NB4 (cell line): Measurements from ENCODE around the gene SH3BP4.

ENCODE experiments used
- POLR2A ChIP-seq: IDR thresholded peaks from 2 replicates; pipeline ENCODE4 v1.6.1; 2011; ENCODE audit warnings: mild to moderate bottlenecking; ENCODE audit not compliant: insufficient read length; ENCODE audit errors: extremely low read depth
- TF ChIP-seq, protein P1 (sequence below): IDR thresholded peaks from one replicate; pipeline ENCODE4 v1.5.1; 2012; ENCODE audit warnings: low read depth, low read length

DNA sequence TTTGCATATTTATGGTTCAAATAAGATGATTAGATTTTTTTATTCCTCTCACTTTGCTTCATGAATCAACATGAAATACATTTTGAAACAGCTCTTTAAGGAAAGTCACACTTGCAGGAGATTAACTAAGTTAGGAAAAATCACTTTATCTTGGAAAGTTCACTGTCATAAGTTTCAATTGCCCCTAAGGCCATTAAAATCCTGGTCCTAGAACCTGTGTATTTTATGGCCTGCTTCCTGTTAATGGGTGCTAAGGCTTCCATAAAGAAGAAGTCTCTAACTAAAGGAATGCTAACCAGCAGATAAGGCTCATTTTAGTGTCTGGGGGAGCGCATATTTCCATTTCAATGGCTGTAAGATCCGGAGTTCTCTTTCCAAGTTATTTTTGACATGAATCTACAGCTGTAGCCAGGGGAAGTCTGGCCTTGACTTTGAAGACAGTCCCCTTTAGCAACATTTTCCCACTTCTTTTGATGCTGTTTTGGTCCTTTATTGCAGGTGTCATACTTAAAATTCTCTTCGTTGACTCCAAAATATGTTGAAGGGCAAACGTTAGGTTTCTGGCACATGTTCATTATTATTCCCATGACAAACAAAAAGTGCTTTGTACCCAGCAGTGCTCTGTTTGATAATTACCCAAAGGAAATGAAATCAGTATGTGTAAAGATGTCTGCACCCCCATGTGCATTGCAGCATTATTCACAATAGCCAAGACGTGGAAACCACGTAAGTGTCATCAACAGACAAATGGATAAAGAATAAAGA is 34.4 kb upstream of the SH3BP4 start:
- TF ChIP-seq, protein P1, sequence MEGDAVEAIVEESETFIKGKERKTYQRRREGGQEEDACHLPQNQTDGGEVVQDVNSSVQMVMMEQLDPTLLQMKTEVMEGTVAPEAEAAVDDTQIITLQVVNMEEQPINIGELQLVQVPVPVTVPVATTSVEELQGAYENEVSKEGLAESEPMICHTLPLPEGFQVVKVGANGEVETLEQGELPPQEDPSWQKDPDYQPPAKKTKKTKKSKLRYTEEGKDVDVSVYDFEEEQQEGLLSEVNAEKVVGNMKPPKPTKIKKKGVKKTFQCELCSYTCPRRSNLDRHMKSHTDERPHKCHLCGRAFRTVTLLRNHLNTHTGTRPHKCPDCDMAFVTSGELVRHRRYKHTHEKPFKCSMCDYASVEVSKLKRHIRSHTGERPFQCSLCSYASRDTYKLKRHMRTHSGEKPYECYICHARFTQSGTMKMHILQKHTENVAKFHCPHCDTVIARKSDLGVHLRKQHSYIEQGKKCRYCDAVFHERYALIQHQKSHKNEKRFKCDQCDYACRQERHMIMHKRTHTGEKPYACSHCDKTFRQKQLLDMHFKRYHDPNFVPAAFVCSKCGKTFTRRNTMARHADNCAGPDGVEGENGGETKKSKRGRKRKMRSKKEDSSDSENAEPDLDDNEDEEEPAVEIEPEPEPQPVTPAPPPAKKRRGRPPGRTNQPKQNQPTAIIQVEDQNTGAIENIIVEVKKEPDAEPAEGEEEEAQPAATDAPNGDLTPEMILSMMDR, result no peak
- no peak for TF ChIP-seq POLR2A
